HepG2 (cell line): ENCODE data around the gene ADCY1. TPM values are rescaled to one million over a fixed set of nuclear protein-coding genes. Genes with fewer than 3 reads are reported as not detected.

Source experiments
- ATAC-seq: fragments of 200-7000 bp; cut with Tn5 transposase; 3 replicates; pipeline ENCODE4 v1.9.1; 2020; ENCODE audit warnings: mild to moderate bottlenecking, moderate library complexity
- BruUV-seq: library from RNA; stranded (reverse); fragments of 400-500 nt; replicated peaks from 2 replicates; lab custom pipeline; 2021; lab: Mats Ljungman, UMichigan
- CTCF ChIA-PET: fragments of 300-600 bp; formaldehyde crosslinking; extraction: SDS; loops from one replicate; lab custom pipeline; 2021; ENCODE audit warnings: low total read pairs, inconsistent platforms, low intra/inter-chr PET ratio; lab: Yijun Ruan, JAX
- POLR2A ChIA-PET: fragments of 350-600 bp; sonication (Branson Sonifier 250); formaldehyde crosslinking; loops from one replicate; lab custom pipeline; 2020; ENCODE audit warnings: antibody characterized with exemption, inconsistent platforms; lab: Yijun Ruan, JAX
- DNase-seq: peaks from one replicate; pipeline ENCODE4 v3.0.0-alpha.2; 2015; ENCODE audit warnings: low spot score
- FAIRE-seq: peaks from 3 replicates; lab custom pipeline; 2011; peaks lifted over from hg19 to GRCh38; lab: Jason Lieb, UNC
- H2AFZ ChIP-seq: one replicate; pipeline ENCODE4 v1.6.1; 2011; ENCODE audit warnings: low read length, inconsistent platforms
- H3K27ac ChIP-seq: fragments of 300-600 bp; 3 replicates; pipeline ENCODE4 v1.8.0; 2011; ENCODE audit warnings: mixed run types, mild to moderate bottlenecking, mixed read lengths, low read length, inconsistent platforms; ENCODE audit not compliant: insufficient read depth; ENCODE audit errors: extremely low read length
- H3K27me3 ChIP-seq, 2 experiments: fragments of 200-600 bp in 1 of 2; 2 replicates in 1 of 2; 3 replicates in 1 of 2; pipeline versions ENCODE4 v1.6.0 to v1.8.0; 2011; ENCODE audit warnings: low read length in 2 of 2, mild to moderate bottlenecking in 2 of 2, moderate library complexity in 2 of 2, inconsistent platforms in 1 of 2; ENCODE audit not compliant: insufficient read depth in 2 of 2, control insufficient read depth in 1 of 2
- H3K36me3 ChIP-seq, 2 experiments: fragments of 200-600 bp in 1 of 2; replicated peaks in 1 of 2; 2 replicates in 1 of 2; 3 replicates in 1 of 2; pipeline versions ENCODE4 v1.5.1 to v1.8.0; 2011; ENCODE audit warnings: low read length in 2 of 2, inconsistent platforms in 1 of 2; ENCODE audit not compliant: insufficient read depth in 2 of 2, control insufficient read depth in 1 of 2
- H3K4me1 ChIP-seq: 2 replicates; pipeline ENCODE4 v1.5.1; 2012; ENCODE audit warnings: low read length, inconsistent platforms; ENCODE audit not compliant: insufficient read depth
- H3K4me2 ChIP-seq: 2 replicates; pipeline ENCODE4 v1.6.0; 2011; ENCODE audit warnings: low read depth, low read length, inconsistent platforms
- H3K4me3 ChIP-seq, 3 experiments: fragments of 200-600 bp in 1 of 3; sonication (generic), shearing (Covaris generic) in 1 of 3; replicated peaks in 1 of 3; 2 replicates each; pipeline ENCODE4 v1.5.1; 2011 to 2016; ENCODE audit warnings: low read length in 3 of 3, inconsistent platforms in 2 of 3, low read depth in 2 of 3, mild to moderate bottlenecking in 2 of 3, control low read depth in 1 of 3, mixed read lengths in 1 of 3; ENCODE audit not compliant: insufficient read depth in 1 of 3
- H3K79me2 ChIP-seq: one replicate; pipeline ENCODE4 v1.6.1; 2011; ENCODE audit warnings: low read length, inconsistent platforms; ENCODE audit not compliant: insufficient read depth
- H3K9ac ChIP-seq: 2 replicates; pipeline ENCODE4 v1.6.0; 2011; ENCODE audit warnings: mild to moderate bottlenecking, low read depth, low read length, inconsistent platforms; ENCODE audit not compliant: insufficient read depth
- H3K9me3 ChIP-seq: 2 replicates; pipeline ENCODE4 v1.5.1; 2012; ENCODE audit warnings: mild to moderate bottlenecking, low read length
- H4K20me1 ChIP-seq: 2 replicates; pipeline ENCODE4 v1.6.0; 2011; ENCODE audit warnings: inconsistent platforms, mild to moderate bottlenecking, low read length, moderate library complexity; ENCODE audit not compliant: insufficient read depth
- EEA1 ChIP-seq: sonication (generic); formaldehyde crosslinking; IDR thresholded peaks from 2 replicates; pipeline ENCODE4 v1.5.1; 2020; ENCODE audit warnings: mild to moderate bottlenecking, missing genetic modification reagents, borderline replicate concordance
- EHMT2 ChIP-seq: fragments of 200-600 bp; sonication (generic); IDR thresholded peaks from 2 replicates; pipeline ENCODE4 v1.7.0; 2017; ENCODE audit warnings: antibody characterized with exemption, low read depth, low read length, borderline replicate concordance
- ELF4 ChIP-seq: sonication (generic); formaldehyde crosslinking; IDR thresholded peaks from 2 replicates; pipeline ENCODE4 v1.5.0; 2020; ENCODE audit warnings: missing genetic modification reagents, mild to moderate bottlenecking, moderate library complexity, borderline replicate concordance
- FOXJ3 ChIP-seq: sonication (generic); formaldehyde crosslinking; IDR thresholded peaks from 2 replicates; pipeline ENCODE4 v1.4.0; 2020; ENCODE audit warnings: missing genetic modification reagents, mild to moderate bottlenecking, borderline replicate concordance
- HIVEP1 ChIP-seq: sonication (generic); formaldehyde crosslinking; IDR thresholded peaks from 2 replicates; pipeline ENCODE4 v1.4.0; 2020; ENCODE audit warnings: mild to moderate bottlenecking, missing genetic modification reagents
- KMT2B ChIP-seq: IDR thresholded peaks from 2 replicates; pipeline ENCODE4 v1.6.1; 2016; ENCODE audit warnings: missing genetic modification reagents, missing compliant biosample characterization
- NCOA1 ChIP-seq: sonication (generic); formaldehyde crosslinking; IDR thresholded peaks from 2 replicates; pipeline ENCODE4 v1.9.0; 2021; ENCODE audit warnings: missing genetic modification reagents
- PCBP2 ChIP-seq: fragments of 200-400 bp; formaldehyde crosslinking; optimal IDR thresholded peaks from 2 replicates; pipeline ENCODE3; 2018; ENCODE audit warnings: low read length, low read depth; ENCODE audit not compliant: poor library complexity, severe bottlenecking
- PRDM4 ChIP-seq: sonication (generic); formaldehyde crosslinking; IDR thresholded peaks from 2 replicates; pipeline ENCODE4 v1.9.0; 2021; ENCODE audit warnings: missing genetic modification reagents, borderline replicate concordance
- PRMT3 ChIP-seq: sonication (generic); formaldehyde crosslinking; IDR thresholded peaks from 2 replicates; pipeline ENCODE4 v1.8.1; 2022; ENCODE audit warnings: low read depth, mild to moderate bottlenecking, moderate library complexity, missing genetic modification reagents, borderline replicate concordance
- THAP7 ChIP-seq: sonication (generic); formaldehyde crosslinking; IDR thresholded peaks from 2 replicates; pipeline ENCODE4 v1.8.1; 2023; ENCODE audit warnings: mild to moderate bottlenecking, missing genetic modification reagents
- YY1 ChIP-seq: IDR thresholded peaks from 2 replicates; pipeline ENCODE4 v1.6.1; 2011; ENCODE audit warnings: low read length, low read depth, moderate library complexity, mild to moderate bottlenecking; ENCODE audit not compliant: insufficient read depth, insufficient replicate concordance
- ZNF292 ChIP-seq: sonication (generic); formaldehyde crosslinking; IDR thresholded peaks from 2 replicates; pipeline ENCODE4 v1.8.1; 2022; ENCODE audit warnings: mild to moderate bottlenecking, low read depth, missing genetic modification reagents, borderline replicate concordance
- ZNF598 ChIP-seq: sonication (generic); formaldehyde crosslinking; IDR thresholded peaks from 2 replicates; pipeline ENCODE4 v1.5.1; 2020; ENCODE audit warnings: mild to moderate bottlenecking, missing genetic modification reagents, borderline replicate concordance
- ZNF776 ChIP-seq: sonication (generic); formaldehyde crosslinking; IDR thresholded peaks from 2 replicates; pipeline ENCODE4 v1.4.0; 2020; ENCODE audit warnings: mild to moderate bottlenecking, missing genetic modification reagents
- WGBS: methylation state at CpG from one replicate; pipeline ENCODE4 v1.1.6; 2017; ENCODE audit warnings: low lambda C conversion rate; 5-methylcytosine and 5-hydroxymethylcytosine counted together
- in situ Hi-C: cut with HindIII; loops from 2 replicates; pipeline ENCODE4 v1.10.0; 2017; ENCODE audit warnings: low pct_unique_long_range_greater_than_20kb; ENCODE audit not compliant: extremely low pct_ligation_motif_present
- intact Hi-C: fragments of 100-400 bp; cut with micrococcal nuclease; formaldehyde crosslinking; loops from one replicate; pipeline ENCODE4 v1.10.0; 2022; ENCODE audit not compliant: unreplicated experiment
- polyA plus RNA-seq, 8 experiments: library from polyadenylated mRNA; depleted of rRNA in 3 of 8; stranded (reverse) in 7 of 8; unstranded in 1 of 8; fragments of >200 nt; fragmentation: Illumina TruSeq in 4 of 8; extraction: Trizol in 4 of 8; gene quantifications; 2 replicates each; pipeline versions ENCODE4 v1.2.1 to v1.2.3, GENCODE V29; 2011 to 2016; ENCODE audit warnings: low read depth in 4 of 8, missing spikeins in 1 of 8, mixed read lengths in 1 of 8; ENCODE audit not compliant: insufficient read depth in 1 of 8
- total RNA-seq, 5 experiments: library from RNA; depleted of rRNA; stranded (reverse); fragments of >200 nt; fragmentation: Illumina TruSeq; extraction: Trizol; gene quantifications; 2 replicates each; pipeline ENCODE4 v1.2.3, GENCODE V29; 2016; ENCODE audit warnings: low read depth in 1 of 5

The ADCY1 gene
- total and polyA plus RNA-seq, 2 of the 13 experiments (the other 11 are each of a cell fraction or from before 2014, with no cell fraction given), result 0.80 to 1.2 TPM

GRCh38 chr7:45703911-45704682 lies 129.9 kb downstream of the ADCY1 start:
- H3K79me2 ChIP-seq, result no peaks in the 10 kb centered on the region
- BruUV-seq, result no TSS peak
- WGBS, result 89% methylated on average over 10 of the region's 13 CpGs
- H3K9ac ChIP-seq, result no peak overlapping the region
- in situ Hi-C loops, result no loop called here
- no peak overlapping the region for H3K27ac ChIP-seq
- no peak overlapping the region for H3K4me2 ChIP-seq
- ATAC-seq, result no peak
- no peaks in the 10 kb centered on the region for H3K36me3 ChIP-seq
- H2AFZ ChIP-seq, result no peak overlapping the region
- H4K20me1 ChIP-seq, result no peaks in the 10 kb centered on the region
- no peak for TF ChIP-seq NCOA1 (CRISPR knock-in tag)
- no peak for TF ChIP-seq THAP7
- TF ChIP-seq KMT2B, result no peak
- TF ChIP-seq ZNF292 (CRISPR knock-in tag), result no peak
- no peak for TF ChIP-seq ELF4 (CRISPR knock-in tag)
- TF ChIP-seq, all 625 proteins: peak for 0
- H3K4me1 ChIP-seq, result peaks cover 18% of the 10 kb centered on the region
- no peaks in the 10 kb centered on the region for H3K9me3 ChIP-seq
- H3K27me3 ChIP-seq, result peaks cover 4% of the 10 kb centered on the region in 2 experiments; a peak in 2 of 5 replicates
- intact Hi-C loops, result no loop called here
- FAIRE-seq (no peak), DNase-seq (no peak)
- ChIA-PET POLR2A (no interaction called here), CTCF (no interaction called here)
- H3K4me3 ChIP-seq, result no peak overlapping the region

- Histone ChIP-seq H3K27ac (no peak overlapping the region), H3K4me3 (no peak overlapping the region), H3K36me3 (no peaks in the 10 kb centered on the region), H3K9ac (no peak overlapping the region), H3K27me3 (peaks cover 4% of the 10 kb centered on the region in 2 experiments; a peak in 2 of 5 replicates), H3K9me3 (no peaks in the 10 kb centered on the region), H3K4me1 (peaks cover 18% of the 10 kb centered on the region), H4K20me1 (no peaks in the 10 kb centered on the region), H3K4me2 (no peak overlapping the region), H3K79me2 (no peaks in the 10 kb centered on the region), H2AFZ (no peak overlapping the region)
- ChIA-PET POLR2A (no interaction called here), CTCF (no interaction called here)
- WGBS, result 63% methylated on average over 2 of the region's 3 CpGs
- ATAC-seq (no peak), FAIRE-seq (no peak), DNase-seq (no peak)
- in situ Hi-C loops (no loop called here), intact Hi-C loops (no loop called here)
- no TSS peak for BruUV-seq
- TF ChIP-seq PCBP2 (no peak), ZNF776 (CRISPR knock-in tag) (no peak), HIVEP1 (CRISPR knock-in tag) (no peak), EEA1 (CRISPR knock-in tag) (no peak), YY1 (no peak), EHMT2 (no peak), FOXJ3 (CRISPR knock-in tag) (no peak), PRDM4 (CRISPR knock-in tag) (no peak), PRMT3 (no peak), ZNF598 (CRISPR knock-in tag) (no peak)
Observed at GRCh38 chr7:45704683-45705016, 130.5 kb downstream of the ADCY1 start.
